ENCODE measurements around the gene SPDL1. TPM values are rescaled to one million over a fixed set of nuclear protein-coding genes. Genes with fewer than 3 reads are reported as not detected.

The SPDL1 gene
- total and polyA plus RNA-seq, 2 of the 8 experiments (the other 6 are each of a cell fraction or from before 2014, with no cell fraction given) = 16.9 to 44.5 TPM

- Histone ChIP-seq H2BK20ac (ENCODE audit: low read length) (no peak overlapping the region), H4K5ac (ENCODE audit: insufficient read length, low read depth, low read length) (no peak overlapping the region), H3K14ac (ENCODE audit: insufficient read length) (no peak overlapping the region), H3K9ac (replicated peaks in 1 of 4; ENCODE audit: extremely low read depth in 1 of 4, low read depth in 3 of 4, low read length in 3 of 4) (no peak overlapping the region), H3K56ac (replicated peaks; ENCODE audit: insufficient read length, low read depth, low read length) (no peak overlapping the region), H3K4me3 (ENCODE audit: extremely low read depth in 1 of 4, insufficient read depth in 2 of 4, low read depth in 3 of 4, low read length in 4 of 4) (no peak overlapping the region), H3K4ac (replicated peaks; ENCODE audit: insufficient read length, low read depth, low read length) (no peak overlapping the region), H2BK12ac (ENCODE audit: low read depth, low read length) (no peak overlapping the region), H2BK5ac (ENCODE audit: low read depth, low read length) (no peak overlapping the region), H3K27me3 (replicated peaks in 1 of 4; ENCODE audit: control insufficient read depth in 3 of 4, extremely low read depth in 1 of 4, insufficient read depth in 3 of 4, low read length in 3 of 4) (peaks cover 0 to 3% (median 0%) of the 10 kb centered on the region in 4 experiments; a peak in 1 of 7 replicates), H3K27ac (ENCODE audit: low read depth, low read length) (no peak overlapping the region), H3K79me2 (ENCODE audit: control insufficient read depth in 1 of 2, insufficient read depth in 2 of 2, low read length in 2 of 2) (no peaks in the 10 kb centered on the region), H2BK120ac (replicated peaks; ENCODE audit: low read depth, low read length) (no peak overlapping the region), H3K18ac (ENCODE audit: extremely low read depth, low read length) (no peak overlapping the region), H2AFZ (ENCODE audit: low read length) (no peak overlapping the region), H4K8ac (ENCODE audit: extremely low read depth, insufficient read depth, low read length) (no peak overlapping the region), H4K91ac (replicated peaks; ENCODE audit: insufficient read length, low read length) (no peak overlapping the region), H3K4me1 (replicated peaks in 1 of 4; ENCODE audit: control insufficient read depth in 3 of 4, insufficient read depth in 4 of 4, low read length in 3 of 4) (no peaks in the 10 kb centered on the region), H4K20me1 (replicated peaks in 1 of 2; ENCODE audit: control insufficient read depth in 1 of 2, insufficient read depth in 2 of 2, low read length in 2 of 2) (no peaks in the 10 kb centered on the region), H3K36me3 (ENCODE audit: control insufficient read depth in 2 of 4, insufficient read depth in 4 of 4, low read length in 3 of 4) (no peaks in the 10 kb centered on the region), H3K4me2 (ENCODE audit: insufficient read depth in 1 of 2, low read depth in 2 of 2, low read length in 2 of 2) (no peak overlapping the region), H2BK15ac (ENCODE audit: low read length) (no peak overlapping the region), H3K9me3 (ENCODE audit: insufficient read depth in 2 of 2, low read depth in 1 of 2, low read length in 1 of 2) (no peaks in the 10 kb centered on the region), H3K23me2 (ENCODE audit: low read depth, low read length) (no peaks in the 10 kb centered on the region; the same call in 1 of the 2 replicates), H3K23ac (ENCODE audit: insufficient read length) (no peak overlapping the region), H3K79me1 (ENCODE audit: low read depth, low read length) (no peaks in the 10 kb centered on the region), H2AK5ac (ENCODE audit: low read depth, low read length) (no peak overlapping the region)
- FAIRE-seq (no peak), DNase-seq (ENCODE audit: low read depth in 1 of 2, low spot score in 2 of 2) (no peak)
- 86% methylated on average over 1 of the region's 1 CpG; no CpG with 5 or more reads in 1 of the 2 experiments for WGBS, 2 experiments (ENCODE audit: extremely low coverage in 1 of 2, insufficient coverage in 1 of 2, insufficient read length in 1 of 2, insufficient replicate concordance in 2 of 2, low coverage in 1 of 2, low lambda C conversion rate in 2 of 2, missing lambda C conversion rate in 1 of 2)
- CTCF ChIA-PET (ENCODE audit: partially characterized antibody) = no interaction called here
- POLR2A ChIA-PET (ENCODE audit: partially characterized antibody) = no interaction called here
- TF ChIP-seq MAFK (IDR thresholded peaks at IDR 0.05; ENCODE audit: low read depth, low read length) = no peak
These were observed 64.0 kb downstream of the SPDL1 start for GRCh38 chr5:169647566-169647965.
